Measurements from ENCODE around the gene MGAT5. TPM values are rescaled to one million over a fixed set of nuclear protein-coding genes. Genes with fewer than 3 reads are reported as not detected.

Gene MGAT5
- total RNA-seq, 1 donor from 2014 or later: 32.5 TPM

DNA sequence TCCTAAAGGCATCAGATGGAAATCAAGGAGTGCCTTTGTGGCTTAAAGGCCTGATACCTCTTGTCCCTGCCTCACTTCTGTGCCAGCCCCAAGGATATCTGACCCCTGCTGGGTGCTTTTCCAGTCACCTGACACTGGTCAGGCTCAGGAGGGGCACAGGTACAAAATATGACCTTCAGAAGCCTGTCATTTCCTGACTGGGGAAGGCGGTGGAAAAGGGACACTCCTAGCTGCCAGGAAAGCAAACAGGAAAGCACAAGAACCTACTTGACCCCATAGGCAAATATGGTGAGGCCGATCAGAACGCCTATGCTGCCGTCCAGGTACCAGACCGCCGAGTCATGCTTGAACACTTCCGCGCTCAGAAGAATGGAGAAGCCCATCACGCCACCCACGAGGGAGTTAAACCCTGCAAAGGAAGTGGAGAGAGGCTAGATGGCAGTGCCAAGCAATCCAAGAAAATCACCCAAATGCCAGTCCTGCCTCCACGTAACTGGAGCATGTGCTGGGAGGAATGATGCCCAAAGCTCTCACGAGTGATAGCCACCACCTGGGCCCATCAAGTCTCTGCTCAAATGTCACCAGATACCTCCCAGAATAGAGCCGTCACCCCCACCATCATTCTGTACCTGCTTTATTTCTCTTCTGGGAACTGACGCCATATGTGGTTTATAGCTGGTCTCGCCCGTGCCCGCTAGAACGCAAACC is 204.0 kb downstream of the MGAT5 start:
- TF ChIP-seq, protein P1, sequence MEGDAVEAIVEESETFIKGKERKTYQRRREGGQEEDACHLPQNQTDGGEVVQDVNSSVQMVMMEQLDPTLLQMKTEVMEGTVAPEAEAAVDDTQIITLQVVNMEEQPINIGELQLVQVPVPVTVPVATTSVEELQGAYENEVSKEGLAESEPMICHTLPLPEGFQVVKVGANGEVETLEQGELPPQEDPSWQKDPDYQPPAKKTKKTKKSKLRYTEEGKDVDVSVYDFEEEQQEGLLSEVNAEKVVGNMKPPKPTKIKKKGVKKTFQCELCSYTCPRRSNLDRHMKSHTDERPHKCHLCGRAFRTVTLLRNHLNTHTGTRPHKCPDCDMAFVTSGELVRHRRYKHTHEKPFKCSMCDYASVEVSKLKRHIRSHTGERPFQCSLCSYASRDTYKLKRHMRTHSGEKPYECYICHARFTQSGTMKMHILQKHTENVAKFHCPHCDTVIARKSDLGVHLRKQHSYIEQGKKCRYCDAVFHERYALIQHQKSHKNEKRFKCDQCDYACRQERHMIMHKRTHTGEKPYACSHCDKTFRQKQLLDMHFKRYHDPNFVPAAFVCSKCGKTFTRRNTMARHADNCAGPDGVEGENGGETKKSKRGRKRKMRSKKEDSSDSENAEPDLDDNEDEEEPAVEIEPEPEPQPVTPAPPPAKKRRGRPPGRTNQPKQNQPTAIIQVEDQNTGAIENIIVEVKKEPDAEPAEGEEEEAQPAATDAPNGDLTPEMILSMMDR (IDR thresholded peaks at IDR 0.05; ENCODE audit: insufficient read depth, low read length, poor library complexity, severe bottlenecking): no peak
- Histone ChIP-seq H3K4me3 (ENCODE audit: low read depth, low read length) (no peak overlapping the region), H3K36me3 (ENCODE audit: control insufficient read depth, insufficient read depth, low read length) (no peaks in the 10 kb centered on the region), H3K27me3 (ENCODE audit: control insufficient read depth, insufficient read depth, low read length) (no peaks in the 10 kb centered on the region)
- no peak for DNase-seq (ENCODE audit: low read depth)

DNA sequence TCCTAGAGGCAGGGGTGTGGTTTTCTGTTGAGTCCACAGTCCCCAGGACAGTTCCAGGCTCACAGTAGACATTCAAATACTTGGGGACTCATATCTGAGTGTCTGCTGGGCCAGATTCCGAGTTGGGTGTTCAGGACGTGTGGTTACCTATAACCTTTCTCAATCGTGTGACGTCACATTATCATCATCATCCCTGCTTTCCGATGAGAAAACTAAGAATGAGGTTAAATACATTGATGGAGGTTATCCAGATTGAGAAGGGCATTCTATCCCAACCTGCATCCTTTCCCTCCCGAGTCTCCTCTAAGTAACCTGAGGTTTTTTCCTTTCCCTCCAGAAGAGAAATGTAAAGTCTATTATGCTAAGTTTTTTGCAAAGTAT is 204.6 kb downstream of the MGAT5 start:
- no peaks in the 10 kb centered on the region for H3K27me3 ChIP-seq (ENCODE audit: control insufficient read depth, insufficient read depth, low read length)
- H3K36me3 ChIP-seq (ENCODE audit: control insufficient read depth, insufficient read depth, low read length): no peaks in the 10 kb centered on the region
- no peak overlapping the region for H3K4me3 ChIP-seq (ENCODE audit: low read depth, low read length)
- no peak for DNase-seq (ENCODE audit: low read depth)
- TF ChIP-seq, protein P1 (IDR thresholded peaks at IDR 0.05; ENCODE audit: insufficient read depth, low read length, poor library complexity, severe bottlenecking): no peak

DNA sequence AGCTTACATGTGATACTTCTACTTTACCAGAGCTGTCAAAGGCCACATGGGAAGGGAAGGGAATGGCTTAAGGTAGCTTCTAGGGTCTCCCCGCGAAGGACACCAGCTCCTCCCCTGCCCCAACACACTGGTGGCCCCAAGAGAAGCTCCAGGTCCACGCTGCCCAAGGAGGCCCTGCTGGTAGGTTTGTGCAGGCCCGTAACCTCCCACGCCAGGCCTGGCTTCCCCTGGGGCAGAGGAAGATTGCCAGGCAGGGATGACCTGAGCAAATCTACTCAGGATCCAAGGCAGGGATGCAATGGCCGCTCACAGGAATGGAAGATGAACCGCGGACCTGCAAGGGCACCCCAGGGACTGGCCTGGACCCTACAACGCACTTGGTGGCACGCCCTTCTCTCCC is 205.1 kb downstream of the MGAT5 start:
- H3K27me3 ChIP-seq (ENCODE audit: control insufficient read depth, insufficient read depth, low read length): no peaks in the 10 kb centered on the region
- TF ChIP-seq, protein P1 (IDR thresholded peaks at IDR 0.05; ENCODE audit: insufficient read depth, low read length, poor library complexity, severe bottlenecking): no peak
- no peaks in the 10 kb centered on the region for H3K36me3 ChIP-seq (ENCODE audit: control insufficient read depth, insufficient read depth, low read length)
- H3K4me3 ChIP-seq (ENCODE audit: low read depth, low read length): no peak overlapping the region
- no peak for DNase-seq (ENCODE audit: low read depth)

DNA sequence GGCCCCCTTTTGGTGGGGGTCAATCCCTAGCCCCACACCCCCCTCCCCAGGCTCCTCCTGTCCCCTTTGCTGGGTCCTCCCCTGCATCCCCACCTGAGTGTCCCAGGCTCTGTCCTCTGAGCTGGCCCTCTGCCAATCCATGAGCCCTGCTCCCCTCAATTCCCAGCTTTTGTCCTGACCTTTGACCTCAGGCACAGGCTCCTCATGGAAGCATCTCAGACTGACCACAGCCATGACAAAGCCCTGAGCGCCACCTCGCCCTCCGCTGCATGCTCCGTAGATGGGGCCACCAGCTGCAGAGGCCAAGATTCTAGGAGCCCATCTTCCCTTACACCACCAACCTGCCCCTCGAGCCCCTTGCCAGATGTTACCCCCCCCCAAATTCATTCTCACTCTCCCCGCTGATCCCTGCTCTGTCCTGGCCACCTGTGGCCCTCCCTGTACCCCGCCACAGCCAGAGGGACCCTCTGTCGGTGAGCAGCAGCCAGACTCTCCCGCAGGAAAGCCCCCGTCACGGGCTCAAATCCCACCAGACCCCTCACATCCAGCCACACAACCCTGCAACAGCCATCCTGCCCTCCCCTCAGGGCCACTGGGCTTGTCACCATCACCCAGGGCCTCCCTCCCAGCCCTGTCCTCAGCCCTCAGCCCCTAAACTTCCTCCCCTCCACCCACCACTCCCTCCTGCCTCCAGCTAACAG is 206.0 kb downstream of the MGAT5 start:
- Histone ChIP-seq H3K36me3 (ENCODE audit: control insufficient read depth, insufficient read depth, low read length) (no peaks in the 10 kb centered on the region), H3K27me3 (ENCODE audit: control insufficient read depth, insufficient read depth, low read length) (no peaks in the 10 kb centered on the region), H3K4me3 (ENCODE audit: low read depth, low read length) (no peak overlapping the region)
- no peak for DNase-seq (ENCODE audit: low read depth)
- TF ChIP-seq, protein P1 (IDR thresholded peaks at IDR 0.05; ENCODE audit: insufficient read depth, low read length, poor library complexity, severe bottlenecking): no peak

DNA sequence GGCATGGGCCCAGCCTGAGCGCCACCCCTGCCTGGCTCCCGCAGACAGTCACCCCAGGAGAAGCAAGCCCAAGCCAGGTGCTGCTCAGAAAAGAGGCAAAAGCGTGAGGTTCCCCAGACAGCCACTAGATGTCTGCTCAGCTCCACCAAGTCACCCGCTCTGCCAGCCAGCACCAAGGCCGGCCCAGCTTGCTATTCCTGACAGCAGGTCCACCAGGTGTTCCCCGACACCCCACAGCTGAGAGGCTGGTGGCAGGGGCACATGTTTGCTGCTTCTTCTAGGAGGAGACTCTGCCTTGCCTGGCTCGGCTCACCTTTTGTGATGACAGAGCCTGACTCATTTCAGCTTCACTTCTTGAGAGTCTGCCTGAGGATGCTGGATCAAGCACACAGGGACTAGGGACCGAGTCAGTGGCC is 206.7 kb downstream of the MGAT5 start:
- Histone ChIP-seq H3K36me3 (ENCODE audit: control insufficient read depth, insufficient read depth, low read length) (no peaks in the 10 kb centered on the region), H3K27me3 (ENCODE audit: control insufficient read depth, insufficient read depth, low read length) (no peaks in the 10 kb centered on the region), H3K4me3 (ENCODE audit: low read depth, low read length) (no peak overlapping the region)
- no peak for DNase-seq (ENCODE audit: low read depth)
- TF ChIP-seq, protein P1 (IDR thresholded peaks at IDR 0.05; ENCODE audit: insufficient read depth, low read length, poor library complexity, severe bottlenecking): peak; percentile 83

Measured in kidney epithelial cell (primary cell).